Breast epithelium (tissue), 4 donors: Measurements from ENCODE around the gene SERPINA4. TPM values are rescaled to one million over a fixed set of nuclear protein-coding genes. Genes with fewer than 3 reads are reported as not detected.

Source experiments
- DNase-seq, 2 donors: peaks; one replicate each; pipeline ENCODE4 v3.0.0-alpha.2; 2019; ENCODE audit warnings: low spot score in 2 of 2
- H3K27ac ChIP-seq, 2 donors: fragments of 200-600 bp; sonication (generic) in 1 of 2; one replicate each; pipeline ENCODE4 v1.5.1; 2016 to 2019; ENCODE audit warnings: mild to moderate bottlenecking in 1 of 2
- H3K27me3 ChIP-seq, 2 donors: fragments of 200-600 bp; sonication (generic) in 1 of 2; one replicate each; pipeline versions ENCODE4 v1.5.1 to v1.6.0; 2017 to 2019; ENCODE audit warnings: control low read depth in 1 of 2, mild to moderate bottlenecking in 1 of 2
- H3K36me3 ChIP-seq: fragments of 200-600 bp; one replicate; pipeline ENCODE4 v1.5.1; 2019
- H3K4me1 ChIP-seq, 2 donors: fragments of 200-600 bp; sonication (generic); one replicate each; pipeline ENCODE4 v1.5.1; 2016 to 2019; ENCODE audit warnings: control low read depth in 1 of 2
- H3K4me3 ChIP-seq, 3 donors: fragments of 200-600 bp; sonication (generic); 1 replicate in 2 of 3; 2 replicates in 1 of 3; pipeline ENCODE4 v1.5.1; 2016 to 2019; ENCODE audit warnings: mild to moderate bottlenecking in 3 of 3, moderate library complexity in 2 of 3
- H3K9me3 ChIP-seq, 2 donors: fragments of 200-600 bp; sonication (generic) in 1 of 2; one replicate each; pipeline ENCODE4 v1.5.1; 2016 to 2019; ENCODE audit warnings: control low read depth in 1 of 2
- CTCF ChIP-seq, 3 donors: fragments of 450-650 bp; IDR thresholded peaks; one replicate each; pipeline ENCODE4 v1.5.1; 2016 to 2017; ENCODE audit warnings: antibody characterized with exemption in 3 of 3, mild to moderate bottlenecking in 3 of 3, moderate library complexity in 3 of 3
- POLR2A ChIP-seq: fragments of 450-650 bp; IDR thresholded peaks from one replicate; pipeline ENCODE4 v1.6.1; 2016; ENCODE audit warnings: antibody characterized with exemption, mild to moderate bottlenecking, moderate library complexity
- POLR2AphosphoS5 ChIP-seq, 3 donors: sonication (generic); formaldehyde crosslinking; IDR thresholded peaks; one replicate each; pipeline ENCODE4 v1.6.1; 2017; ENCODE audit warnings: antibody characterized with exemption in 3 of 3
- intact Hi-C: fragments of 100-400 bp; cut with DNase I; formaldehyde crosslinking; loops from one replicate; pipeline ENCODE4 v1.15.1; 2023; ENCODE audit warnings: low total_unique reads
- total RNA-seq, 3 donors: library from RNA; depleted of rRNA; stranded (reverse); fragments of >200 nt; gene quantifications; one replicate each; pipeline ENCODE4 v1.1.0, GENCODE V29; 2016

SERPINA4 gene
- total RNA-seq, 3 donors from 2014 or later: not detected

- H3K27me3 ChIP-seq: no peaks in the 10 kb centered on the region
- no peaks in the 10 kb centered on the region for H3K4me1 ChIP-seq
- peaks cover 24 to 26% of the 10 kb centered on the region in 2 donors for H3K9me3 ChIP-seq
- no peaks in the 10 kb centered on the region for H3K36me3 ChIP-seq
- no peak for DNase-seq
- H3K27ac ChIP-seq: peak overlapping the region in 1 of 2 donors; percentile 10
- H3K4me3 ChIP-seq: peak overlapping the region in 2 of 3 donors; percentile 49 to 64
- intact Hi-C loops: no loop called here
- TF ChIP-seq CTCF (IDR thresholded peaks at IDR 0.05) (no peak), POLR2A (no peak), POLR2AphosphoS5 (IDR thresholded peaks at IDR 0.05) (no peak)
Measured at GRCh38 chr14:94615823-94616570, 54.8 kb downstream of the SERPINA4 start.

GRCh38 chr14:94617366-94617941, 56.2 kb downstream of the SERPINA4 start:
- H3K4me3 ChIP-seq: peak overlapping the region in 1 of 3 donors; percentile 64
- no peak for DNase-seq
- intact Hi-C loops: no loop called here

GRCh38 chr14:94617988-94618822, 57.0 kb downstream of the SERPINA4 start:
- intact Hi-C loops: no loop called here
- no peaks in the 10 kb centered on the region for H3K4me1 ChIP-seq
- TF ChIP-seq CTCF (IDR thresholded peaks at IDR 0.05) (no peak), POLR2A (no peak), POLR2AphosphoS5 (IDR thresholded peaks at IDR 0.05) (no peak)
- no peak overlapping the region for H3K27ac ChIP-seq
- DNase-seq: no peak
- H3K36me3 ChIP-seq: no peaks in the 10 kb centered on the region
- peak overlapping the region in 1 of 3 donors; percentile 64 for H3K4me3 ChIP-seq
- peaks cover 24 to 26% of the 10 kb centered on the region in 2 donors for H3K9me3 ChIP-seq
- no peaks in the 10 kb centered on the region for H3K27me3 ChIP-seq

More at GRCh38 chr14:94617366-94617941, 56.2 kb downstream of the SERPINA4 start:
- no peaks in the 10 kb centered on the region for H3K36me3 ChIP-seq
- no peaks in the 10 kb centered on the region for H3K4me1 ChIP-seq
- no peaks in the 10 kb centered on the region for H3K27me3 ChIP-seq
- peaks cover 24 to 26% of the 10 kb centered on the region in 2 donors for H3K9me3 ChIP-seq
- TF ChIP-seq POLR2AphosphoS5 (IDR thresholded peaks at IDR 0.05) (no peak), CTCF (IDR thresholded peaks at IDR 0.05) (no peak), POLR2A (no peak)
- H3K27ac ChIP-seq: no peak overlapping the region

- Histone ChIP-seq H3K27ac (no peak overlapping the region), H3K4me1 (no peaks in the 10 kb centered on the region), H3K36me3 (no peaks in the 10 kb centered on the region), H3K4me3 (peak overlapping the region in 1 of 3 donors; percentile 64), H3K27me3 (no peaks in the 10 kb centered on the region), H3K9me3 (peaks cover 24 to 26% of the 10 kb centered on the region in 2 donors)
- intact Hi-C loops: no loop called here
- no peak for DNase-seq
- TF ChIP-seq CTCF (IDR thresholded peaks at IDR 0.05) (no peak), POLR2AphosphoS5 (IDR thresholded peaks at IDR 0.05) (no peak), POLR2A (no peak)
Measured at GRCh38 chr14:94619297-94619696, 58.1 kb downstream of the SERPINA4 start.

Other genes with a start within 250 kb of the SERPINA4 start
- gene SERPINA6, start 238.1 kb upstream of the SERPINA4 start, total RNA-seq: 10 to 100 TPM in 1 of 3 donors, 1 to 10 TPM in 1, not detected in 1; 1.2 to 12.5 TPM
- not detected for gene SERPINA2, start 194.7 kb upstream of the SERPINA4 start, total RNA-seq
- gene SERPINA1, start 172.8 kb upstream of the SERPINA4 start, total RNA-seq: 100 to 1,000 TPM in 1 of 3 donors, 10 to 100 TPM in 1, 1 to 10 TPM in 1; 7.5 to 200 (median 42.6) TPM
- 1 to 10 TPM in 1 of 3 donors, under 1 TPM in 1, not detected in 1; 0.73 to 2.9 TPM for gene SERPINA11, start 108.6 kb upstream of the SERPINA4 start, total RNA-seq
- not detected for gene SERPINA9, start 85.2 kb upstream of the SERPINA4 start, total RNA-seq
- gene SERPINA12, start 52.0 kb upstream of the SERPINA4 start, total RNA-seq: not detected
- 10 to 100 TPM in 2 of 3 donors, 1 to 10 TPM in 1; 4.3 to 32.9 (median 20.6) TPM for gene SERPINA5, start 20.0 kb downstream of the SERPINA4 start, total RNA-seq
- gene SERPINA3, start 50.9 kb downstream of the SERPINA4 start, total RNA-seq: 1,000 to 10,000 TPM in 2 of 3 donors, 10 to 100 TPM in 1; 88.7 to 1,840 (median 1,497) TPM
- 10 to 100 TPM in 1 of 3 donors, 1 to 10 TPM in 2; 8.3 to 13.8 (median 9.8) TPM for gene GSC, start 208.7 kb downstream of the SERPINA4 start, total RNA-seq